ENCODE results near the gene MGAT4B. TPM values are rescaled to one million over a fixed set of nuclear protein-coding genes. Genes with fewer than 3 reads are reported as not detected.

MGAT4B gene
- total and polyA plus RNA-seq, 4 donors = 42.0 to 156 (median 83.7) TPM

GRCh38 chr5:179822444-179822990, 15.9 kb upstream of the MGAT4B start:
- peak overlapping the region; percentile 64 to 92 (median 80) for H3K4me3 ChIP-seq (ENCODE audit: low read depth in 1 of 3, low read length in 3 of 3)
- 17% methylated on average over 8 of the region's 8 CpGs for WGBS
- H3K27ac ChIP-seq (ENCODE audit: low read depth in 1 of 2, low read length in 2 of 2) = peak overlapping the region; percentile 94 to 99
- no peaks in the 10 kb centered on the region for H3K9me3 ChIP-seq (ENCODE audit: control insufficient read depth in 4 of 4, low read length in 3 of 4)
- H3K27me3 ChIP-seq (ENCODE audit: control insufficient read depth in 4 of 4, insufficient read depth in 4 of 4, low read length in 3 of 4) = no peaks in the 10 kb centered on the region
- DNase-seq (ENCODE audit: low spot score) = no peak
- H3K4me1 ChIP-seq (ENCODE audit: control insufficient read depth in 4 of 4, insufficient read depth in 4 of 4, low read length in 3 of 4) = peaks cover 26 to 73% (median 57%) of the 10 kb centered on the region in 4 donors
- no peak for TF ChIP-seq CTCF (IDR thresholded peaks at IDR 0.05; ENCODE audit: low read depth, low read length, missing input control)
- no peak for TF ChIP-seq REST (IDR thresholded peaks at IDR 0.05)
- no peak for TF ChIP-seq ZBTB33 (IDR thresholded peaks at IDR 0.05)
- no peak for TF ChIP-seq GABPA (IDR thresholded peaks at IDR 0.05 in 1 of 2, conservative IDR thresholded peaks at IDR 0.05 in 1 of 2)
- no peak for TF ChIP-seq RXRA (IDR thresholded peaks at IDR 0.05)
- TF ChIP-seq FOXA2 (IDR thresholded peaks at IDR 0.05) = no peak
- no peak for TF ChIP-seq HNF4G (IDR thresholded peaks at IDR 0.05)
- no peak for TF ChIP-seq EGR1 (IDR thresholded peaks at IDR 0.05; ENCODE audit: low read depth in 2 of 2)
- no peak for TF ChIP-seq MAX (IDR thresholded peaks at IDR 0.05)
- no peak for TF ChIP-seq YY1 (IDR thresholded peaks at IDR 0.05)
- no peak for TF ChIP-seq SP1 (IDR thresholded peaks at IDR 0.05)
- no peak for TF ChIP-seq ATF3 (IDR thresholded peaks at IDR 0.05)
- TF ChIP-seq RAD21 (IDR thresholded peaks at IDR 0.05) = no peak
- no peak for TF ChIP-seq NR2F2 (IDR thresholded peaks at IDR 0.05)
- H3K9ac ChIP-seq (ENCODE audit: low read depth in 1 of 2, low read length in 2 of 2) = peak overlapping the region; percentile 68 to 98
- H3K36me3 ChIP-seq (ENCODE audit: control insufficient read depth in 4 of 4, insufficient read depth in 3 of 4, low read depth in 1 of 4, low read length in 3 of 4) = peaks cover 16 to 35% (median 28%) of the 10 kb centered on the region in 4 donors

- Histone ChIP-seq H3K27ac (ENCODE audit: low read depth in 1 of 2, low read length in 2 of 2) (peak overlapping the region; percentile 94 to 99), H3K9me3 (ENCODE audit: control insufficient read depth in 4 of 4, low read length in 3 of 4) (no peaks in the 10 kb centered on the region), H3K36me3 (ENCODE audit: control insufficient read depth in 4 of 4, insufficient read depth in 3 of 4, low read depth in 1 of 4, low read length in 3 of 4) (peaks cover 15 to 31% (median 27%) of the 10 kb centered on the region in 4 donors), H3K4me3 (ENCODE audit: low read depth in 1 of 3, low read length in 3 of 3) (peak overlapping the region; percentile 64 to 92 (median 80)), H3K4me1 (ENCODE audit: control insufficient read depth in 4 of 4, insufficient read depth in 4 of 4, low read length in 3 of 4) (peaks cover 30 to 76% (median 56%) of the 10 kb centered on the region in 4 donors), H3K27me3 (ENCODE audit: control insufficient read depth in 4 of 4, insufficient read depth in 4 of 4, low read length in 3 of 4) (no peaks in the 10 kb centered on the region), H3K9ac (ENCODE audit: low read depth in 1 of 2, low read length in 2 of 2) (peak overlapping the region; percentile 68 to 98)
- TF ChIP-seq EGR1 (IDR thresholded peaks at IDR 0.05; ENCODE audit: low read depth in 2 of 2) (no peak), NR2F2 (IDR thresholded peaks at IDR 0.05) (no peak)
- 20% methylated on average over 3 of the region's 3 CpGs for WGBS
- DNase-seq (ENCODE audit: low spot score) = no peak
Observed at GRCh38 chr5:179822059-179822432, 15.4 kb upstream of the MGAT4B start.
